ENCODE data around the gene HAT1. TPM values are rescaled to one million over a fixed set of nuclear protein-coding genes. Genes with fewer than 3 reads are reported as not detected.

Gene HAT1, protein sequence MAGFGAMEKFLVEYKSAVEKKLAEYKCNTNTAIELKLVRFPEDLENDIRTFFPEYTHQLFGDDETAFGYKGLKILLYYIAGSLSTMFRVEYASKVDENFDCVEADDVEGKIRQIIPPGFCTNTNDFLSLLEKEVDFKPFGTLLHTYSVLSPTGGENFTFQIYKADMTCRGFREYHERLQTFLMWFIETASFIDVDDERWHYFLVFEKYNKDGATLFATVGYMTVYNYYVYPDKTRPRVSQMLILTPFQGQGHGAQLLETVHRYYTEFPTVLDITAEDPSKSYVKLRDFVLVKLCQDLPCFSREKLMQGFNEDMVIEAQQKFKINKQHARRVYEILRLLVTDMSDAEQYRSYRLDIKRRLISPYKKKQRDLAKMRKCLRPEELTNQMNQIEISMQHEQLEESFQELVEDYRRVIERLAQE
- 91.5 TPM for polyA plus RNA-seq (2013, experiment 1 of 2)
- 98.8 TPM for polyA plus RNA-seq (2013, experiment 2 of 2)

GRCh38 chr2:171922230-171923022, at the start of gene HAT1:
HAT1 (plus strand) TSS chr2:171922461; CDS start chr2:171922501, 40 bp downstream.
- Histone ChIP-seq H3K27me3 (ENCODE audit: insufficient read depth, low read length, poor library complexity) (no peaks in the 10 kb centered on the region), H3K79me1 (ENCODE audit: low read length) (peaks cover 3% of the 10 kb centered on the region), H3K56ac (ENCODE audit: low read length) (peak within 1 kb of the TSS; percentile 98), H3K9ac (ENCODE audit: low read length) (peak within 1 kb of the TSS; percentile 94), H3K4me3 (ENCODE audit: low read length) (peak within 1 kb of the TSS; percentile 100), H3K79me2 (ENCODE audit: control insufficient read depth, insufficient read depth, low read length) (peaks cover 11% of the 10 kb centered on the region), H3K18ac (ENCODE audit: low read length) (peak within 1 kb of the TSS; percentile 57), H3K4ac (ENCODE audit: low read depth, low read length) (no peak within 1 kb of the TSS), H3K4me1 (ENCODE audit: control insufficient read depth, low read depth, low read length) (no peaks in the 10 kb centered on the region), H4K5ac (ENCODE audit: low read length) (no peak within 1 kb of the TSS), H3K27ac (ENCODE audit: low read depth, low read length) (peak within 1 kb of the TSS; percentile 84), H2BK15ac (replicated peaks; ENCODE audit: low read depth) (no peak within 1 kb of the TSS), H2BK120ac (ENCODE audit: low read depth, low read length) (no peak within 1 kb of the TSS), H3K36me3 (ENCODE audit: control insufficient read depth, insufficient read depth, low read length) (no peaks in the 10 kb centered on the region), H3K4me2 (ENCODE audit: low read length) (peak within 1 kb of the TSS; percentile 92), H4K8ac (ENCODE audit: low read depth, low read length) (peak within 1 kb of the TSS; percentile 87), H2BK5ac (ENCODE audit: low read length) (peak within 1 kb of the TSS; percentile 73), H3K23ac (ENCODE audit: low read length) (peak within 1 kb of the TSS; percentile 80), H2AK5ac (ENCODE audit: low read length) (no peak within 1 kb of the TSS)
- WGBS (ENCODE audit: extremely low coverage, insufficient coverage, low lambda C conversion rate), result no CpG with 5 or more reads among the region's 61 CpGs
- peak; percentile 99 for DNase-seq

- H4K5ac ChIP-seq (ENCODE audit: low read length), result no peak overlapping the region
- no peak overlapping the region for H2BK5ac ChIP-seq (ENCODE audit: low read length)
- H3K79me2 ChIP-seq (ENCODE audit: control insufficient read depth, insufficient read depth, low read length), result no peaks in the 10 kb centered on the region
- H2BK120ac ChIP-seq (ENCODE audit: low read depth, low read length), result no peak overlapping the region
- no peak overlapping the region for H3K4me2 ChIP-seq (ENCODE audit: low read length)
- no peaks in the 10 kb centered on the region for H3K79me1 ChIP-seq (ENCODE audit: low read length)
- H3K23ac ChIP-seq (ENCODE audit: low read length), result no peak overlapping the region
- H3K4me1 ChIP-seq (ENCODE audit: control insufficient read depth, low read depth, low read length), result no peaks in the 10 kb centered on the region
- H3K56ac ChIP-seq (ENCODE audit: low read length), result no peak overlapping the region
- no peak overlapping the region for H3K18ac ChIP-seq (ENCODE audit: low read length)
- no peak overlapping the region for H4K8ac ChIP-seq (ENCODE audit: low read depth, low read length)
- H3K36me3 ChIP-seq (ENCODE audit: control insufficient read depth, insufficient read depth, low read length), result no peaks in the 10 kb centered on the region
- no peak overlapping the region for H3K4ac ChIP-seq (ENCODE audit: low read depth, low read length)
- no peak overlapping the region for H3K27ac ChIP-seq (ENCODE audit: low read depth, low read length)
- no peak overlapping the region for H2AK5ac ChIP-seq (ENCODE audit: low read length)
- H3K4me3 ChIP-seq (ENCODE audit: low read length), result no peak overlapping the region
- WGBS (ENCODE audit: extremely low coverage, insufficient coverage, low lambda C conversion rate), result no CpG with 5 or more reads among the region's 1 CpG
- no peak overlapping the region for H2BK15ac ChIP-seq (replicated peaks; ENCODE audit: low read depth)
- H3K27me3 ChIP-seq (ENCODE audit: insufficient read depth, low read length, poor library complexity), result no peaks in the 10 kb centered on the region
- DNase-seq, result no peak
- H3K9ac ChIP-seq (ENCODE audit: low read length), result no peak overlapping the region
Observed at GRCh38 chr2:171874517-171874916, 47.7 kb upstream of the HAT1 start.

GRCh38 chr2:171874963-171875362, 47.3 kb upstream of the HAT1 start:
- H3K79me2 ChIP-seq (ENCODE audit: control insufficient read depth, insufficient read depth, low read length), result no peaks in the 10 kb centered on the region
- H2BK120ac ChIP-seq (ENCODE audit: low read depth, low read length), result no peak overlapping the region
- no peak overlapping the region for H4K8ac ChIP-seq (ENCODE audit: low read depth, low read length)
- H3K4me3 ChIP-seq (ENCODE audit: low read length), result no peak overlapping the region
- H3K4ac ChIP-seq (ENCODE audit: low read depth, low read length), result no peak overlapping the region
- no CpG with 5 or more reads among the region's 12 CpGs for WGBS (ENCODE audit: extremely low coverage, insufficient coverage, low lambda C conversion rate)
- H3K9ac ChIP-seq (ENCODE audit: low read length), result no peak overlapping the region
- H2BK5ac ChIP-seq (ENCODE audit: low read length), result no peak overlapping the region
- no peak overlapping the region for H2BK15ac ChIP-seq (replicated peaks; ENCODE audit: low read depth)
- no peak overlapping the region for H4K5ac ChIP-seq (ENCODE audit: low read length)
- no peak overlapping the region for H3K27ac ChIP-seq (ENCODE audit: low read depth, low read length)
- no peaks in the 10 kb centered on the region for H3K27me3 ChIP-seq (ENCODE audit: insufficient read depth, low read length, poor library complexity)
- H2AK5ac ChIP-seq (ENCODE audit: low read length), result no peak overlapping the region
- no peaks in the 10 kb centered on the region for H3K79me1 ChIP-seq (ENCODE audit: low read length)
- H3K23ac ChIP-seq (ENCODE audit: low read length), result no peak overlapping the region
- no peak overlapping the region for H3K56ac ChIP-seq (ENCODE audit: low read length)
- no peak for DNase-seq
- H3K36me3 ChIP-seq (ENCODE audit: control insufficient read depth, insufficient read depth, low read length), result no peaks in the 10 kb centered on the region
- no peak overlapping the region for H3K4me2 ChIP-seq (ENCODE audit: low read length)
- H3K4me1 ChIP-seq (ENCODE audit: control insufficient read depth, low read depth, low read length), result no peaks in the 10 kb centered on the region
- no peak overlapping the region for H3K18ac ChIP-seq (ENCODE audit: low read length)

- no peak overlapping the region for H3K27ac ChIP-seq (ENCODE audit: low read depth, low read length)
- H3K18ac ChIP-seq (ENCODE audit: low read length), result no peak overlapping the region
- H3K36me3 ChIP-seq (ENCODE audit: control insufficient read depth, insufficient read depth, low read length), result no peaks in the 10 kb centered on the region
- H3K4me1 ChIP-seq (ENCODE audit: control insufficient read depth, low read depth, low read length), result no peaks in the 10 kb centered on the region
- H2AK5ac ChIP-seq (ENCODE audit: low read length), result no peak overlapping the region
- no peak overlapping the region for H3K4ac ChIP-seq (ENCODE audit: low read depth, low read length)
- no CpG with 5 or more reads among the region's 2 CpGs for WGBS (ENCODE audit: extremely low coverage, insufficient coverage, low lambda C conversion rate)
- no peaks in the 10 kb centered on the region for H3K79me1 ChIP-seq (ENCODE audit: low read length)
- no peak overlapping the region for H3K56ac ChIP-seq (ENCODE audit: low read length)
- H2BK120ac ChIP-seq (ENCODE audit: low read depth, low read length), result no peak overlapping the region
- H4K8ac ChIP-seq (ENCODE audit: low read depth, low read length), result no peak overlapping the region
- no peaks in the 10 kb centered on the region for H3K79me2 ChIP-seq (ENCODE audit: control insufficient read depth, insufficient read depth, low read length)
- no peak overlapping the region for H3K4me2 ChIP-seq (ENCODE audit: low read length)
- no peak overlapping the region for H2BK5ac ChIP-seq (ENCODE audit: low read length)
- H4K5ac ChIP-seq (ENCODE audit: low read length), result no peak overlapping the region
- H2BK15ac ChIP-seq (replicated peaks; ENCODE audit: low read depth), result no peak overlapping the region
- no peak for DNase-seq
- no peaks in the 10 kb centered on the region for H3K27me3 ChIP-seq (ENCODE audit: insufficient read depth, low read length, poor library complexity)
- H3K9ac ChIP-seq (ENCODE audit: low read length), result no peak overlapping the region
- no peak overlapping the region for H3K23ac ChIP-seq (ENCODE audit: low read length)
- no peak overlapping the region for H3K4me3 ChIP-seq (ENCODE audit: low read length)
Observed at GRCh38 chr2:171878481-171878993, 43.7 kb upstream of the HAT1 start.

- Histone ChIP-seq H2AK5ac (ENCODE audit: low read length) (no peak overlapping the region), H3K36me3 (ENCODE audit: control insufficient read depth, insufficient read depth, low read length) (no peaks in the 10 kb centered on the region), H3K4me1 (ENCODE audit: control insufficient read depth, low read depth, low read length) (no peaks in the 10 kb centered on the region), H3K79me1 (ENCODE audit: low read length) (no peaks in the 10 kb centered on the region), H2BK5ac (ENCODE audit: low read length) (no peak overlapping the region), H4K8ac (ENCODE audit: low read depth, low read length) (no peak overlapping the region), H3K9ac (ENCODE audit: low read length) (no peak overlapping the region), H3K79me2 (ENCODE audit: control insufficient read depth, insufficient read depth, low read length) (no peaks in the 10 kb centered on the region), H3K27me3 (ENCODE audit: insufficient read depth, low read length, poor library complexity) (no peaks in the 10 kb centered on the region), H3K18ac (ENCODE audit: low read length) (no peak overlapping the region), H3K56ac (ENCODE audit: low read length) (no peak overlapping the region), H4K5ac (ENCODE audit: low read length) (no peak overlapping the region), H3K23ac (ENCODE audit: low read length) (no peak overlapping the region), H2BK15ac (replicated peaks; ENCODE audit: low read depth) (no peak overlapping the region), H3K27ac (ENCODE audit: low read depth, low read length) (no peak overlapping the region), H3K4me3 (ENCODE audit: low read length) (no peak overlapping the region), H3K4me2 (ENCODE audit: low read length) (no peak overlapping the region), H3K4ac (ENCODE audit: low read depth, low read length) (no peak overlapping the region), H2BK120ac (ENCODE audit: low read depth, low read length) (no peak overlapping the region)
- DNase-seq, result no peak
- WGBS (ENCODE audit: extremely low coverage, insufficient coverage, low lambda C conversion rate), result no CpG with 5 or more reads among the region's 1 CpG
Observed at GRCh38 chr2:171879865-171880264, 42.4 kb upstream of the HAT1 start.
